ENCODE results near the gene MCM7.

- TF ChIP-seq CTCF (conservative IDR thresholded peaks at IDR 0.05): no peak
- no peak for TF ChIP-seq ZFX (IDR thresholded peaks at IDR 0.05)
These were observed 6.0 kb upstream of the MCM7 start for GRCh38 chr7:100107125-100107737.

All from C4-2B (cell line).